ENCODE measurements around the gene HYAL3. TPM values are rescaled to one million over a fixed set of nuclear protein-coding genes. Genes with fewer than 3 reads are reported as not detected.

Gene HYAL3
- polyA plus RNA-seq, 1 donor from 2014 or later, result 9.1 TPM

- Histone ChIP-seq H3K27me3 (ENCODE audit: insufficient read depth, low read depth, low read length) (no peaks in the 10 kb centered on the region), H3F3A (ENCODE audit: insufficient read depth, low read length, poor library complexity, severe bottlenecking) (no peaks in the 10 kb centered on the region), H3K9me2 (ENCODE audit: insufficient read depth, low read length) (no peaks in the 10 kb centered on the region), H3K9me3 (ENCODE audit: low read length) (no peaks in the 10 kb centered on the region), H3K79me2 (replicated peaks; ENCODE audit: insufficient read depth, low read length) (peaks cover 6% of the 10 kb centered on the region), H3K27ac (ENCODE audit: low read length) (no peak overlapping the region), H3K4me2 (ENCODE audit: low read length) (no peak overlapping the region), H2AFZ (ENCODE audit: low read depth, low read length) (no peak overlapping the region), H4K20me1 (ENCODE audit: insufficient read depth) (no peaks in the 10 kb centered on the region), H3K4me3 (ENCODE audit: low read length) (no peak overlapping the region), H3K9ac (ENCODE audit: low read length) (no peak overlapping the region), H3K36me3 (ENCODE audit: insufficient read depth, low read length) (no peaks in the 10 kb centered on the region)
- TF ChIP-seq TAF1 (IDR thresholded peaks at IDR 0.05; ENCODE audit: low read depth), result no peak
- no peak for TF ChIP-seq POLR2AphosphoS5 (IDR thresholded peaks at IDR 0.05)
- no peak for TF ChIP-seq REST (IDR thresholded peaks at IDR 0.05; ENCODE audit: borderline replicate concordance)
- no peak for TF ChIP-seq CTCF (IDR thresholded peaks at IDR 0.05; ENCODE audit: poor library complexity, severe bottlenecking)
- no peak for TF ChIP-seq EZH2 (IDR thresholded peaks at IDR 0.05; ENCODE audit: borderline replicate concordance, insufficient read depth, low read length, poor library complexity, severe bottlenecking)
- no peak for TF ChIP-seq SMC3 (conservative IDR thresholded peaks at IDR 0.05; ENCODE audit: poor library complexity)
- TF ChIP-seq MXI1 (conservative IDR thresholded peaks at IDR 0.05; ENCODE audit: poor library complexity, severe bottlenecking), result no peak
- TF ChIP-seq EP300 (conservative IDR thresholded peaks at IDR 0.05; ENCODE audit: poor library complexity, severe bottlenecking), result no peak
- TF ChIP-seq RAD21 (conservative IDR thresholded peaks at IDR 0.05), result no peak
These were observed 4.5 kb downstream of the HYAL3 start for GRCh38 chr3:50294492-50295403.

- Histone ChIP-seq H3K79me2 (replicated peaks; ENCODE audit: insufficient read depth, low read length) (peaks cover 6% of the 10 kb centered on the region), H4K20me1 (ENCODE audit: insufficient read depth) (no peaks in the 10 kb centered on the region), H3K9ac (ENCODE audit: low read length) (no peak overlapping the region), H3F3A (ENCODE audit: insufficient read depth, low read length, poor library complexity, severe bottlenecking) (no peaks in the 10 kb centered on the region), H3K4me3 (ENCODE audit: low read length) (no peak overlapping the region), H3K27me3 (ENCODE audit: insufficient read depth, low read depth, low read length) (no peaks in the 10 kb centered on the region), H2AFZ (ENCODE audit: low read depth, low read length) (no peak overlapping the region), H3K36me3 (ENCODE audit: insufficient read depth, low read length) (no peaks in the 10 kb centered on the region), H3K4me2 (ENCODE audit: low read length) (no peak overlapping the region), H3K27ac (ENCODE audit: low read length) (no peak overlapping the region), H3K9me2 (ENCODE audit: insufficient read depth, low read length) (no peaks in the 10 kb centered on the region), H3K9me3 (ENCODE audit: low read length) (no peaks in the 10 kb centered on the region)
- TF ChIP-seq SMC3 (conservative IDR thresholded peaks at IDR 0.05; ENCODE audit: poor library complexity) (no peak), TAF1 (IDR thresholded peaks at IDR 0.05; ENCODE audit: low read depth) (no peak), EP300 (conservative IDR thresholded peaks at IDR 0.05; ENCODE audit: poor library complexity, severe bottlenecking) (no peak), CTCF (IDR thresholded peaks at IDR 0.05; ENCODE audit: poor library complexity, severe bottlenecking) (no peak), MXI1 (conservative IDR thresholded peaks at IDR 0.05; ENCODE audit: poor library complexity, severe bottlenecking) (no peak), RAD21 (conservative IDR thresholded peaks at IDR 0.05) (no peak), POLR2AphosphoS5 (IDR thresholded peaks at IDR 0.05) (no peak), EZH2 (IDR thresholded peaks at IDR 0.05; ENCODE audit: borderline replicate concordance, insufficient read depth, low read length, poor library complexity, severe bottlenecking) (no peak), REST (IDR thresholded peaks at IDR 0.05; ENCODE audit: borderline replicate concordance) (no peak)
These were observed 5.1 kb downstream of the HYAL3 start for GRCh38 chr3:50294089-50294488.
